A549 (cell line): ENCODE results near the gene SLC5A5. TPM values are rescaled to one million over a fixed set of nuclear protein-coding genes. Genes with fewer than 3 reads are reported as not detected.

Experiments used
- ATAC-seq, 2 experiments: fragments of 200-7000 bp in 1 of 2; fragments of >200 bp in 1 of 2; cut with Nextera tagmentation in 1 of 2; cut with Tn5 transposase in 1 of 2; 3 replicates each; pipeline versions ENCODE4 v1.8.0 to v1.9.1; 2018 to 2020; ENCODE audit warnings: mild to moderate bottlenecking in 1 of 2, moderate library complexity in 1 of 2
- CTCF ChIA-PET: fragments of 300-600 bp; sonication (Branson Sonifier 250); formaldehyde crosslinking; extraction: SDS; loops from one replicate; lab custom pipeline; 2021; ENCODE audit warnings: antibody characterized with exemption, inconsistent platforms; lab: Yijun Ruan, JAX
- POLR2A ChIA-PET: fragments of 350-600 bp; formaldehyde crosslinking; extraction: SDS; loops from one replicate; lab custom pipeline; 2021; ENCODE audit warnings: antibody characterized with exemption, inconsistent platforms; lab: Yijun Ruan, JAX
- DNase-seq, 2 experiments: peaks; one replicate each; pipeline versions ENCODE4 v3.0.0 to v3.0.0-alpha.2; 2011 to 2016; ENCODE audit warnings: low read depth in 1 of 2, low spot score in 1 of 2
- FAIRE-seq: peaks from 2 replicates; lab custom pipeline; 2011; peaks lifted over from hg19 to GRCh38; lab: Jason Lieb, UNC
- H3K27ac ChIP-seq, 2 experiments: fragments of >200 bp; sonication (Bioruptor Twin); formaldehyde crosslinking; 3 replicates each; pipeline ENCODE4 v1.5.1; 2016 to 2017
- H3K4me1 ChIP-seq: fragments of >200 bp; sonication (Bioruptor Twin); formaldehyde crosslinking; 3 replicates; pipeline ENCODE4 v1.6.1; 2016
- H3K4me2 ChIP-seq: fragments of >200 bp; sonication (Bioruptor Twin); formaldehyde crosslinking; 3 replicates; pipeline ENCODE4 v1.6.1; 2016
- H3K4me3 ChIP-seq: fragments of >200 bp; sonication (Bioruptor Twin); formaldehyde crosslinking; 3 replicates; pipeline ENCODE4 v1.5.1; 2016
- H3K9me3 ChIP-seq: fragments of >200 bp; sonication (Bioruptor Twin); formaldehyde crosslinking; 3 replicates; pipeline ENCODE4 v1.6.1; 2016
- BHLHE40 ChIP-seq: IDR thresholded peaks from 2 replicates; pipeline ENCODE4 v1.6.1; 2012; ENCODE audit warnings: low read depth, low read length, inconsistent platforms
- CHD2 ChIP-seq: fragments of 150-350 bp; IDR thresholded peaks from 2 replicates; pipeline ENCODE4 v1.6.1; 2014; ENCODE audit warnings: low read length; ENCODE audit not compliant: partially characterized antibody
- CHD4 ChIP-seq: fragments of 200-600 bp; sonication (generic); IDR thresholded peaks from 2 replicates; pipeline ENCODE4 v1.6.1; 2016; ENCODE audit warnings: antibody characterized with exemption, mild to moderate bottlenecking, borderline replicate concordance
- EHF ChIP-seq: fragments of 250-450 bp; sonication (Bioruptor Pico); IDR thresholded peaks from 2 replicates; pipeline ENCODE4 v1.5.0; 2020; ENCODE audit warnings: mild to moderate bottlenecking
- EHMT2 ChIP-seq: fragments of 200-600 bp; sonication (generic); IDR thresholded peaks from 2 replicates; pipeline ENCODE4 v1.6.1; 2016; ENCODE audit warnings: antibody characterized with exemption, low read depth, mild to moderate bottlenecking, moderate library complexity
- ESRRA ChIP-seq: fragments of 150-350 bp; IDR thresholded peaks from 2 replicates; pipeline ENCODE4 v1.6.1; 2014; ENCODE audit warnings: mild to moderate bottlenecking, low read length, borderline replicate concordance
- FOSB ChIP-seq: fragments of 250-450 bp; sonication (Bioruptor Pico); IDR thresholded peaks from 2 replicates; pipeline ENCODE4 v1.5.0; 2020; ENCODE audit warnings: mild to moderate bottlenecking, moderate library complexity
- FOSL2 ChIP-seq, 2 experiments: fragments of 450-650 bp in 1 of 2; fragments of >200 bp in 1 of 2; sonication (Bioruptor Twin) in 1 of 2; formaldehyde crosslinking; IDR thresholded peaks; 2 replicates each; pipeline versions ENCODE4 v1.5.0 to v1.6.1; 2016 to 2020; ENCODE audit warnings: mild to moderate bottlenecking in 1 of 2, moderate library complexity in 1 of 2
- HEYL ChIP-seq: fragments of 250-450 bp; sonication (Bioruptor Pico); IDR thresholded peaks from 2 replicates; pipeline ENCODE4 v1.8.0; 2021; ENCODE audit warnings: mild to moderate bottlenecking, moderate library complexity
- HOXB5 ChIP-seq: fragments of 250-450 bp; sonication (Bioruptor Pico); IDR thresholded peaks from 2 replicates; pipeline ENCODE4 v1.5.0; 2020; ENCODE audit warnings: mild to moderate bottlenecking, moderate library complexity
- NFE2L2 ChIP-seq: fragments of 150-350 bp; conservative IDR thresholded peaks from 2 replicates; pipeline ENCODE4 v1.6.1; 2014; ENCODE audit warnings: low read length
- RARB ChIP-seq: fragments of 250-450 bp; sonication (Bioruptor Pico); IDR thresholded peaks from 2 replicates; pipeline ENCODE4 v1.8.0; 2021; ENCODE audit warnings: mild to moderate bottlenecking, moderate library complexity
- RFX5 ChIP-seq: fragments of 450-650 bp; IDR thresholded peaks from 2 replicates; pipeline ENCODE4 v1.7.1; 2014; ENCODE audit warnings: antibody characterized with exemption, mild to moderate bottlenecking, moderate library complexity
- SREBF2 ChIP-seq: fragments of 450-650 bp; IDR thresholded peaks from 2 replicates; pipeline ENCODE4 v1.6.1; 2014; ENCODE audit warnings: mild to moderate bottlenecking, moderate library complexity
- WGBS: methylation state at CpG from one replicate; pipeline ENCODE4 v1.1.6; 2017; ENCODE audit errors: missing lambda C conversion rate; 5-methylcytosine and 5-hydroxymethylcytosine counted together
- polyA plus RNA-seq, 4 experiments: library from polyadenylated mRNA; depleted of rRNA in 3 of 4; stranded (reverse); fragments of >200 nt; fragmentation: RNase III in 1 of 4; extraction: RNeasy Plus Mini Kit Qiagen cat#74134 plus additional on column Dnase treatment in 1 of 4; gene quantifications; 2 replicates in 3 of 4; 3 replicates in 1 of 4; pipeline ENCODE4 v1.2.3, GENCODE V29; 2011 to 2017
- TF ChIP-seq, protein P1 (sequence below): fragments of 250-450 bp; sonication (Bioruptor Pico); IDR thresholded peaks from 2 replicates; pipeline ENCODE4 v1.5.0; 2021; ENCODE audit warnings: mild to moderate bottlenecking, moderate library complexity, borderline replicate concordance
- TF ChIP-seq, protein P2 (sequence below): fragments of >200 bp; sonication (Bioruptor Twin); formaldehyde crosslinking; IDR thresholded peaks from 3 replicates; pipeline ENCODE4 v1.6.1; 2016
- TF ChIP-seq, protein P3 (sequence below): fragments of 200-600 bp; sonication (generic); IDR thresholded peaks from 2 replicates; pipeline ENCODE4 v1.6.1; 2016; ENCODE audit warnings: antibody characterized with exemption, mild to moderate bottlenecking, moderate library complexity
- TF ChIP-seq, protein P4 (sequence below): IDR thresholded peaks from 2 replicates; pipeline ENCODE4 v1.6.1; 2012; ENCODE audit warnings: low read depth, borderline replicate concordance
- TF ChIP-seq, protein P5 (sequence below): IDR thresholded peaks from 2 replicates; pipeline ENCODE4 v1.6.1; 2012

The SLC5A5 gene
- polyA plus RNA-seq, 2 of the 4 experiments (the other 2 are of a cell fraction): 0.06 to 0.25 TPM

DNA sequence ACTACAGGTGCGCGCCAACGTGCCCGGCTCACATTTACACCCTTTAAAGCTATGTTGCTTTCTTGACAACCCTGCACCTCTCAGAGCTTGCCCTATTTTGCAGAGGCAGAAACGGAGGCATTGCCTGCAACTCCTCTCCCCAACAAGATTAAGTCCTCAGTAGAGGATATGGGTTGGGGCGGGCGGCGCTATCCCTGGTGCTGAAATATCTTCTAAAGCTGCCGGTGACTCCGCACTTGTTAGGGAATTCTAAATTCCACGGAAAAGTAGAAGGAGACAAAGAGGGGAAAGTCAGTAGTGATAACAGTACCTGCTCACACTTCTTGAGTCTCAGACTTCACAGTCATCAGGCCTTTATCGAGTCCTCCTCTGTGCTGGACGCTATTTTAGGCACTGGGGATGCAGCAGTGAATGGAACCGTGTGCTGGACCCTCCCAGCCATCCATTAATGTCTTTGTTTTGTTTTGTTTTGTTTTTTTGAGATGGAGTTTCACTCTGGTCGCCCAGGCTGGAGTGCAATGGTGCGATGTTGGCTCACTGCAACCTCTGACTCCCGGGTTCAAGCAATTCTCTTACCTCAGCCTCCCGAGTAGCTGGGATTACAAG, 18.0 kb downstream of the SLC5A5 start:
- 50% methylated on average over 18 of the region's 18 CpGs for WGBS
- POLR2A ChIA-PET: no interaction called here

DNA sequence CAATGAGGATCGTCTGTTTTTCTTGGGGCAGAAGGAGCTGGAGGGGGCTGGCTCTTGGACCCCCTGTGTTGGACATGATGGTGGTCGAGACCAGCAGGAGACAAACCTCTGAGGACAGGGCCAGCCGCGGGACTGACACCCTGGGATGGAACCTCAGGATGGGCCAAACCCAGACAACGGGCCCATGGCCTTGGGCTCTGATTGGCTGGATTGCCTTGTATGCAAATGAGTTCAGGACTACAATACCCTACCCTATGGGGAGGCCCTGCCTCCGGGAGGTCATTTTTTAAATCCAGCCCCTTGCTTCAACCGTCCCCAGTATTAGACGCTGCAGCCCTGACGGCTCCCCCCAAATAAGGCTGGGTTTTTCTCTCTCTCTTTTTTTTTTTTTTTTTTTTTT, 22.0 kb downstream of the SLC5A5 start:
- Histone ChIP-seq H3K4me3 (no peak overlapping the region), H3K9me3 (no peaks in the 10 kb centered on the region), H3K4me1 (no peaks in the 10 kb centered on the region), H3K4me2 (no peak overlapping the region), H3K27ac (no peak overlapping the region)
- DNase-seq: no peak
- no peak for FAIRE-seq
- TF ChIP-seq RFX5 (no peak), HOXB5 (CRISPR knock-in tag) (no peak), HEYL (CRISPR knock-in tag) (no peak), BHLHE40 (no peak), SREBF2 (no peak), EHMT2 (no peak), CHD4 (no peak), CHD2 (no peak), NFE2L2 (no peak), FOSB (no peak), ESRRA (no peak)
- TF ChIP-seq, protein P1, sequence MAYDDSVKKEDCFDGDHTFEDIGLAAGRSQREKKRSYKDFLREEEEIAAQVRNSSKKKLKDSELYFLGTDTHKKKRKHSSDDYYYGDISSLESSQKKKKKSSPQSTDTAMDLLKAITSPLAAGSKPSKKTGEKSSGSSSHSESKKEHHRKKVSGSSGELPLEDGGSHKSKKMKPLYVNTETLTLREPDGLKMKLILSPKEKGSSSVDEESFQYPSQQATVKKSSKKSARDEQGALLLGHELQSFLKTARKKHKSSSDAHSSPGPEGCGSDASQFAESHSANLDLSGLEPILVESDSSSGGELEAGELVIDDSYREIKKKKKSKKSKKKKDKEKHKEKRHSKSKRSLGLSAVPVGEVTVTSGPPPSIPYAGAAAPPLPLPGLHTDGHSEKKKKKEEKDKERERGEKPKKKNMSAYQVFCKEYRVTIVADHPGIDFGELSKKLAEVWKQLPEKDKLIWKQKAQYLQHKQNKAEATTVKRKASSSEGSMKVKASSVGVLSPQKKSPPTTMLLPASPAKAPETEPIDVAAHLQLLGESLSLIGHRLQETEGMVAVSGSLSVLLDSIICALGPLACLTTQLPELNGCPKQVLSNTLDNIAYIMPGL (CRISPR knock-in tag): no peak
- POLR2A ChIA-PET: no interaction called here
- 83% methylated on average over 4 of the region's 9 CpGs for WGBS
- no peak for ATAC-seq
- CTCF ChIA-PET: interaction anchor here (0.6 kb wide), 1 partner anchor 15 kb away, joined by 3 read pairs; no protein-coding TSS in a partner anchor

More for the DNA sequence above, 18.0 kb downstream of the SLC5A5 start:
- TF ChIP-seq, protein P2, sequence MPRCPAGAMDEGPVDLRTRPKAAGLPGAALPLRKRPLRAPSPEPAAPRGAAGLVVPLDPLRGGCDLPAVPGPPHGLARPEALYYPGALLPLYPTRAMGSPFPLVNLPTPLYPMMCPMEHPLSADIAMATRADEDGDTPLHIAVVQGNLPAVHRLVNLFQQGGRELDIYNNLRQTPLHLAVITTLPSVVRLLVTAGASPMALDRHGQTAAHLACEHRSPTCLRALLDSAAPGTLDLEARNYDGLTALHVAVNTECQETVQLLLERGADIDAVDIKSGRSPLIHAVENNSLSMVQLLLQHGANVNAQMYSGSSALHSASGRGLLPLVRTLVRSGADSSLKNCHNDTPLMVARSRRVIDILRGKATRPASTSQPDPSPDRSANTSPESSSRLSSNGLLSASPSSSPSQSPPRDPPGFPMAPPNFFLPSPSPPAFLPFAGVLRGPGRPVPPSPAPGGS: no peak
- TF ChIP-seq, protein P3, sequence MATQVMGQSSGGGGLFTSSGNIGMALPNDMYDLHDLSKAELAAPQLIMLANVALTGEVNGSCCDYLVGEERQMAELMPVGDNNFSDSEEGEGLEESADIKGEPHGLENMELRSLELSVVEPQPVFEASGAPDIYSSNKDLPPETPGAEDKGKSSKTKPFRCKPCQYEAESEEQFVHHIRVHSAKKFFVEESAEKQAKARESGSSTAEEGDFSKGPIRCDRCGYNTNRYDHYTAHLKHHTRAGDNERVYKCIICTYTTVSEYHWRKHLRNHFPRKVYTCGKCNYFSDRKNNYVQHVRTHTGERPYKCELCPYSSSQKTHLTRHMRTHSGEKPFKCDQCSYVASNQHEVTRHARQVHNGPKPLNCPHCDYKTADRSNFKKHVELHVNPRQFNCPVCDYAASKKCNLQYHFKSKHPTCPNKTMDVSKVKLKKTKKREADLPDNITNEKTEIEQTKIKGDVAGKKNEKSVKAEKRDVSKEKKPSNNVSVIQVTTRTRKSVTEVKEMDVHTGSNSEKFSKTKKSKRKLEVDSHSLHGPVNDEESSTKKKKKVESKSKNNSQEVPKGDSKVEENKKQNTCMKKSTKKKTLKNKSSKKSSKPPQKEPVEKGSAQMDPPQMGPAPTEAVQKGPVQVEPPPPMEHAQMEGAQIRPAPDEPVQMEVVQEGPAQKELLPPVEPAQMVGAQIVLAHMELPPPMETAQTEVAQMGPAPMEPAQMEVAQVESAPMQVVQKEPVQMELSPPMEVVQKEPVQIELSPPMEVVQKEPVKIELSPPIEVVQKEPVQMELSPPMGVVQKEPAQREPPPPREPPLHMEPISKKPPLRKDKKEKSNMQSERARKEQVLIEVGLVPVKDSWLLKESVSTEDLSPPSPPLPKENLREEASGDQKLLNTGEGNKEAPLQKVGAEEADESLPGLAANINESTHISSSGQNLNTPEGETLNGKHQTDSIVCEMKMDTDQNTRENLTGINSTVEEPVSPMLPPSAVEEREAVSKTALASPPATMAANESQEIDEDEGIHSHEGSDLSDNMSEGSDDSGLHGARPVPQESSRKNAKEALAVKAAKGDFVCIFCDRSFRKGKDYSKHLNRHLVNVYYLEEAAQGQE: peak; percentile 89
- TF ChIP-seq, all 56 proteins: peak for 1
- ATAC-seq: peak; percentile 54 to 57; a peak in 3 of 6 replicates
- Histone ChIP-seq H3K27ac (no peak overlapping the region), H3K4me3 (no peak overlapping the region), H3K4me1 (no peaks in the 10 kb centered on the region), H3K9me3 (no peaks in the 10 kb centered on the region), H3K4me2 (no peak overlapping the region)
- FAIRE-seq: no peak
- DNase-seq: peak in 1 of 2 experiments; percentile 40
- CTCF ChIA-PET: no interaction called here

DNA sequence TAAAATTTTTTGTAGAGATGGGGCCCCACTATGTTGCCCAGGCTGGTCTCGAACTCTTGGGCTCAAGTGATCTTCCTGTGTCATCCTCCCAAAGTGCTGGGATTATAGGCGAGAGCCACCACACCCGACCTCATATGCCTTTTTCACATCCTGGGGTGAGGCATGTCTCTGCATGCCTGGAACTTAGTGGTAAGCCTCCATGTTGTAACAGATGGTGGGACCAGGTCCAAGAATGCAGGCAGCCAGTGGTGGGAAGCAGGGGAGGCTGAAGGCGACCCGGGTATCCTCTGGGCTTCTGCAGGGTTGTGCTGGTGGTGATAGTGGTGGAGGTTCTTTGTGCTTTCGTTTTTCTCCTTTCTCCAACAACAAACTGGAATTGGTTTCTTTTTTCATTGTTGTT, 31.0 kb downstream of the SLC5A5 start:
- DNase-seq (no peak), FAIRE-seq (no peak), ATAC-seq (no peak)
- 40% methylated on average over 6 of the region's 6 CpGs for WGBS
- Histone ChIP-seq H3K4me2 (no peak overlapping the region), H3K4me3 (no peak overlapping the region), H3K4me1 (0 out of 3 replicates have a peak, but pooled peaks cover 5% of the 10 kb centered on the region), H3K27ac (peak overlapping the region in 1 of 2 experiments; percentile 1; a peak in 1 of 6 replicates), H3K9me3 (0 out of 3 replicates have a peak, but pooled peaks cover under 1% of the 10 kb centered on the region)
- POLR2A ChIA-PET: no interaction called here
- CTCF ChIA-PET: interaction anchor here (0.8 kb wide), 1 partner anchor 104 kb away, joined by 3 read pairs; no protein-coding TSS in a partner anchor
- TF ChIP-seq, protein P4, sequence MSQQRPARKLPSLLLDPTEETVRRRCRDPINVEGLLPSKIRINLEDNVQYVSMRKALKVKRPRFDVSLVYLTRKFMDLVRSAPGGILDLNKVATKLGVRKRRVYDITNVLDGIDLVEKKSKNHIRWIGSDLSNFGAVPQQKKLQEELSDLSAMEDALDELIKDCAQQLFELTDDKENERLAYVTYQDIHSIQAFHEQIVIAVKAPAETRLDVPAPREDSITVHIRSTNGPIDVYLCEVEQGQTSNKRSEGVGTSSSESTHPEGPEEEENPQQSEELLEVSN: no peak
- TF ChIP-seq BHLHE40 (no peak), EHF (CRISPR knock-in tag) (no peak), HOXB5 (CRISPR knock-in tag) (no peak), RARB (no peak), FOSL2 (IDR thresholded peaks at IDR 0.05) (no peak), FOSL2 (CRISPR knock-in tag; IDR thresholded peaks at IDR 0.05) (no peak), NFE2L2 (no peak), SREBF2 (no peak), EHMT2 (no peak)
- TF ChIP-seq, protein P5, sequence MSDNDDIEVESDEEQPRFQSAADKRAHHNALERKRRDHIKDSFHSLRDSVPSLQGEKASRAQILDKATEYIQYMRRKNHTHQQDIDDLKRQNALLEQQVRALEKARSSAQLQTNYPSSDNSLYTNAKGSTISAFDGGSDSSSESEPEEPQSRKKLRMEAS: no peak
- TF ChIP-seq, all 56 proteins: peak for 0
